ENCODE results near the gene NME2.
A peak's percentile ranks its signal among the peaks of the same experiment; 100 is the strongest.

NME2 gene

GRCh38 chr17:51153210-51154072 lies 12.8 kb upstream of the NME2 start, which contains the start of gene NME1:
Gene NME1, plus strand, starts transcription at chr17:51153559. Its CDS starts 2,096 bp downstream, at chr17:51155655.
- peak; percentile 90 for TF ChIP-seq CTCF (conservative IDR thresholded peaks at IDR 0.05; ENCODE audit: low read length)
- peak within 1 kb of the TSS; percentile 96 for H3K4me3 ChIP-seq (ENCODE audit: low read length)
- peak; percentile 100 for DNase-seq (ENCODE audit: low read depth)

DNA sequence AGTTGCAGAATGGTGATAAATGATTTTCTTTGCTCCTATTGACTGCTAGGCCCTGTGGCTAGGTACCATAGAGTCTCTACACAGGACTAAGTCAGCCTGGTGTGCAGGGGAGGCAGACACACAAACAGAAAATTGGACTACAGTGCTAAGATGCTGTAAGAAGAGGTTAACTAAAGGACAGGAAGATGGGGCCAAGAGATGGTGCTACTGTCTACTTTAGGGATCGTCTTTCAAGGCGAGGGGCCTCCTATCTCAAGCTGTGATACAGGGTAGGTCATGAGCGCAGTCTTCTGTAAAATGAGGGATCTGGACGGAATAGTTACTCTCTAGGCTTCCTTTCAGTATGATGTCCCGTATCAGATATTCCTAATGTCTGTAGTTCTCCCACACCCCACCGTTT lies 12.0 kb upstream of the NME2 start:
- DNase-seq (ENCODE audit: low read depth): peak; percentile 17
- TF ChIP-seq CTCF (conservative IDR thresholded peaks at IDR 0.05; ENCODE audit: low read length): no peak

GRCh38 chr17:51155416-51155815 lies 10.8 kb upstream of the NME2 start:
- H3K4me3 ChIP-seq (ENCODE audit: low read length): no peak overlapping the region
- no peak for DNase-seq (ENCODE audit: low read depth)
- TF ChIP-seq CTCF (conservative IDR thresholded peaks at IDR 0.05; ENCODE audit: low read length): no peak

More for the DNA sequence above, 12.0 kb upstream of the NME2 start:
- peak overlapping the region; percentile 96 for H3K4me3 ChIP-seq (ENCODE audit: low read length)

DNA sequence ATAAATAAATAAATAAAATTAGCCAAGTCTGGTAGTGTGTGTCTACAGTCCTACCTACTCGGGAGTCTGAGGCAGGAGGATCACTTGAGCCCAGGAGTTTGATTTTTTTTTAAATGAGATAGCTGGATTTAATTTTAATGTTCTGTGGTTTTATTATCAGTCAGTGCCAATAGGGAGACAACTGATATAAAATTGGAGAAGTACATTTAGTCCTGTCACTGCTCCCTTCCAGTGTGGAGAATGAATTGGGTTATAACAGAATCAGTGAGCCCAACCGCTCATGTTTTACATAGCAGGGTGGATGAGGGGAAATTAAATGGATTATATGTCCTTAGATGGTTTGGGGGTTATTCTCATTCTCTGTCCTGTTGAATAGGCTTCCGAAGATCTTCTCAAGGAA lies 6.6 kb upstream of the NME2 start:
- no peak for TF ChIP-seq CTCF (conservative IDR thresholded peaks at IDR 0.05; ENCODE audit: low read length)
- DNase-seq (ENCODE audit: low read depth): no peak
- H3K4me3 ChIP-seq (ENCODE audit: low read length): no peak overlapping the region

DNA sequence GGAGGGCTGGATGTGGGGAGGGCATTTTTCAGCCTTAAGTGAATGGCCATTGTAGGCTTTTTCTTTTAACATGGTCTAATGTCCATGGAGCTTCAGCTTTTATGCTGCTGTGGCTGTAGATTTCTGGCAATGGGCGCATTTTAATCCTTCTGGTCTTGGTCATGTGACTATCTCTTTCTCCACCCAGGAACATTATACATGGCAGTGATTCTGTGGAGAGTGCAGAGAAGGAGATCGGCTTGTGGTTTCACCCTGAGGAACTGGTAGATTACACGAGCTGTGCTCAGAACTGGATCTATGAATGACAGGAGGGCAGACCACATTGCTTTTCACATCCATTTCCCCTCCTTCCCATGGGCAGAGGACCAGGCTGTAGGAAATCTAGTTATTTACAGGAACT lies 4.7 kb upstream of the NME2 start:
- DNase-seq (ENCODE audit: low read depth): no peak
- TF ChIP-seq CTCF (conservative IDR thresholded peaks at IDR 0.05; ENCODE audit: low read length): no peak
- no peak overlapping the region for H3K4me3 ChIP-seq (ENCODE audit: low read length)

DNA sequence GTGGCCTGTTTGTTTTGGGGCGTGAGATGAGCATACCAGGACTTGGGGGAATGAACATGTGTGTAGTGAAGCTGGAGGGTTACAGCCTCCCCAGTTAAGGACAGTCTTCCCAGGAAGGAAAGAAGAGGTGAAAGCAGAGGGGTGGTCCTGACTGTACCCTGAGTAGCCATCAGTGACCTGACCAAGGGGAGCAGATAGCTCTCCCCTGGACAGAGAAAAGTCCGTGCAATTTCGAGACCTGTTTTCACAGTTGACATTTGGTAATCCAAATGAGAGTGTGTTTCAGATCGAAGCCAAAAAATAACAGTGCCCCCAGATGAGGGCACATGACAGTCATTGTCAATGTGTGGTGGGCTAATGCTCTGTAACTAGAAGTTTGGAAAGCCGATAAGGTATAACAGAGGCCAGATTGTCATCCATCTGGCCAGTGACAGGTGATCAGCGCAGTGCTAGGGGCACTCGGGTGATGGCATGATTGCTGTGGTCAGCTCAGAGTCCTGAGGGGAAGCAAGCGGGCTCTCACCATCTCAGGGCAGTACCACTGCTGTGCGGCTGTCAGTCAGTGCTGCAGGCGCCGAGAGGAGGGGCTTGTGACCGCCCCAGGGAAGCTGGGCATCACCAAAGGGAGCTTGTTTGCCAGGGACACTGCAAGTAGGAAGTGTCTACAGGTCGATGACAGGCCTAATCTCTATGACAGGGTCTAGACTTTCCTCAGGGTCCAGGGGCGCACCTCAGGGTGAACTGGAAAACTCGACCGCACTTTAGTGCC lies 1.1 kb upstream of the NME2 start:
- TF ChIP-seq CTCF (conservative IDR thresholded peaks at IDR 0.05; ENCODE audit: low read length): no peak
- DNase-seq (ENCODE audit: low read depth): no peak
- H3K4me3 ChIP-seq (ENCODE audit: low read length): peak overlapping the region; percentile 92
